ENCODE results near the gene SF3A1. TPM values are rescaled to one million over a fixed set of nuclear protein-coding genes. Genes with fewer than 3 reads are reported as not detected.

The SF3A1 gene
- total and polyA plus RNA-seq, 9 of the 15 experiments (the other 6 are each of a cell fraction or from before 2014, with no cell fraction given), result 6.7 to 228 (median 13.0) TPM

DNA sequence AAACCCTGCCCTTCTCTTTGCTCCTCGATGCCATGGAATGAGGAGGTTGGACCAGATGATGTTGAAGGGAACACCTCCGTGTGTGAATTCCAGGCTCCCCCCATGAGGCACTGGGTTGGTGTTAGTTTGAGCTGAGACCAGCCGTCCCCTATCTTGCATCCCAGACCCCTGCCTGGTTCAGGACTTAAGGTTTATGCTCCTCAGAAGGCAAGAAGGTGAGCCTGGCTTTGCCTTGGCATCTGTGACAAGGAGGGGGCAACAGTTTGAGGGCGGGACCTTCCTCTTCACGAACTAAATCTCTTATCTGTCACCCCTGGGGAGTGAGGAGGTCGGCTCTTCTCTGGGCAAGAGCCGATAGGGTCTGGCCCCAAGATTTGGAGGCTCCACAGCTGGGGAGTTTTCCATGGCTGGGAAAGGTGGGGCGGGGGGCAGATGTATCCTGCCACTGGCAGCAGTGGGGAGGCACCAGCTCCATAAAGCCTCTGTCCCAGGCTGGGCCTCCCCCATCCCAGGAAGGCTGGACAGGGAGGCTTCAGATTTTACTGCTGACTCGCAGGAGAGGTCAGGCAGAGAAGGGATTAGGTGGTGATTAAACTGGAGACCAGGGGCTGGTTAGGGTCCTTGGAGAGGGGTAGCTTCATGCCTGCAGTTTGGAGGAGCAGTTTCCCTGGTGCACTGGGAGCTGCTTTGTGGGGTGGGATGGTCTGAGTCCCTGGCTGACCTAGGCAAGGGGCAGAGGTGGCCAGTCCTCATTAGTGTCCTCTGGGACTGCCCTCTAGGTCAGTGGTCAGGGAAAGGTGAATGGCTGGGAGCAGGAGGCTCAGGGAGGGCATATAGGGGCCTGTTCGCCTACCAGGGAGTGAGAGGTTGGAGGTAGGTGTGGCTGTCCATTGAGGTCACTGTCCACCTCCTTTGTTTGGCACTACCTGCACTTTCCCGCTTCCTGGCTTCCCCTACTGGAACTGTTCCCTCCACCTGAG lies 41.3 kb upstream of the SF3A1 start:
- Histone ChIP-seq H3K4me1 (replicated peaks in 1 of 2; ENCODE audit: control insufficient read depth in 2 of 2, insufficient read depth in 2 of 2, low read length in 2 of 2) (peaks cover 9 to 30% of the 10 kb centered on the region in 2 experiments; a peak in 4 of 5 replicates), H3K27me3 (ENCODE audit: control insufficient read depth in 2 of 2, insufficient read depth in 2 of 2, low read length in 2 of 2) (no peaks in the 10 kb centered on the region), H2AFZ (ENCODE audit: low read depth, low read length) (no peak overlapping the region), H3K9me1 (ENCODE audit: control insufficient read depth, insufficient read depth, low read length) (no peaks in the 10 kb centered on the region), H3K27ac (ENCODE audit: extremely low read depth, low read depth, low read length) (no peak overlapping the region), H3K36me3 (ENCODE audit: control insufficient read depth, insufficient read depth, low read length) (no peaks in the 10 kb centered on the region), H3K9ac (ENCODE audit: insufficient read depth in 1 of 2, low read depth in 2 of 2, low read length in 2 of 2) (peak overlapping the region in 1 of 2 experiments; percentile 31; a peak in 1 of 4 replicates), H4K20me1 (replicated peaks; ENCODE audit: control insufficient read depth, insufficient read depth, low read length) (0 out of 2 replicates have a peak, but pooled peaks cover 7% of the 10 kb centered on the region), H3K79me2 (ENCODE audit: control insufficient read depth, insufficient read depth, low read length) (no peaks in the 10 kb centered on the region), H3K4me3 (no peak overlapping the region), H3K9me3 (replicated peaks; ENCODE audit: control insufficient read depth, insufficient read depth, low read depth, low read length) (no peaks in the 10 kb centered on the region), H3K4me2 (ENCODE audit: insufficient read depth, low read length) (no peak overlapping the region)
- WGBS (ENCODE audit: insufficient coverage, low coverage, missing lambda C conversion rate), result 14% methylated on average over 6 of the region's 11 CpGs
- in situ Hi-C loops (cut with MboI), result loop anchor here (10.0 to 25.0 kb wide), 2 partner anchors 286 to 357 kb away; no protein-coding TSS in a partner anchor
- POLR2A ChIA-PET, result interaction anchor here (0.6 to 1.4 kb wide), 6 partner anchors 8 to 92 kb away, joined by 3 to 8 read pairs (median 3); no protein-coding TSS in a partner anchor
- TF ChIP-seq, protein P1, sequence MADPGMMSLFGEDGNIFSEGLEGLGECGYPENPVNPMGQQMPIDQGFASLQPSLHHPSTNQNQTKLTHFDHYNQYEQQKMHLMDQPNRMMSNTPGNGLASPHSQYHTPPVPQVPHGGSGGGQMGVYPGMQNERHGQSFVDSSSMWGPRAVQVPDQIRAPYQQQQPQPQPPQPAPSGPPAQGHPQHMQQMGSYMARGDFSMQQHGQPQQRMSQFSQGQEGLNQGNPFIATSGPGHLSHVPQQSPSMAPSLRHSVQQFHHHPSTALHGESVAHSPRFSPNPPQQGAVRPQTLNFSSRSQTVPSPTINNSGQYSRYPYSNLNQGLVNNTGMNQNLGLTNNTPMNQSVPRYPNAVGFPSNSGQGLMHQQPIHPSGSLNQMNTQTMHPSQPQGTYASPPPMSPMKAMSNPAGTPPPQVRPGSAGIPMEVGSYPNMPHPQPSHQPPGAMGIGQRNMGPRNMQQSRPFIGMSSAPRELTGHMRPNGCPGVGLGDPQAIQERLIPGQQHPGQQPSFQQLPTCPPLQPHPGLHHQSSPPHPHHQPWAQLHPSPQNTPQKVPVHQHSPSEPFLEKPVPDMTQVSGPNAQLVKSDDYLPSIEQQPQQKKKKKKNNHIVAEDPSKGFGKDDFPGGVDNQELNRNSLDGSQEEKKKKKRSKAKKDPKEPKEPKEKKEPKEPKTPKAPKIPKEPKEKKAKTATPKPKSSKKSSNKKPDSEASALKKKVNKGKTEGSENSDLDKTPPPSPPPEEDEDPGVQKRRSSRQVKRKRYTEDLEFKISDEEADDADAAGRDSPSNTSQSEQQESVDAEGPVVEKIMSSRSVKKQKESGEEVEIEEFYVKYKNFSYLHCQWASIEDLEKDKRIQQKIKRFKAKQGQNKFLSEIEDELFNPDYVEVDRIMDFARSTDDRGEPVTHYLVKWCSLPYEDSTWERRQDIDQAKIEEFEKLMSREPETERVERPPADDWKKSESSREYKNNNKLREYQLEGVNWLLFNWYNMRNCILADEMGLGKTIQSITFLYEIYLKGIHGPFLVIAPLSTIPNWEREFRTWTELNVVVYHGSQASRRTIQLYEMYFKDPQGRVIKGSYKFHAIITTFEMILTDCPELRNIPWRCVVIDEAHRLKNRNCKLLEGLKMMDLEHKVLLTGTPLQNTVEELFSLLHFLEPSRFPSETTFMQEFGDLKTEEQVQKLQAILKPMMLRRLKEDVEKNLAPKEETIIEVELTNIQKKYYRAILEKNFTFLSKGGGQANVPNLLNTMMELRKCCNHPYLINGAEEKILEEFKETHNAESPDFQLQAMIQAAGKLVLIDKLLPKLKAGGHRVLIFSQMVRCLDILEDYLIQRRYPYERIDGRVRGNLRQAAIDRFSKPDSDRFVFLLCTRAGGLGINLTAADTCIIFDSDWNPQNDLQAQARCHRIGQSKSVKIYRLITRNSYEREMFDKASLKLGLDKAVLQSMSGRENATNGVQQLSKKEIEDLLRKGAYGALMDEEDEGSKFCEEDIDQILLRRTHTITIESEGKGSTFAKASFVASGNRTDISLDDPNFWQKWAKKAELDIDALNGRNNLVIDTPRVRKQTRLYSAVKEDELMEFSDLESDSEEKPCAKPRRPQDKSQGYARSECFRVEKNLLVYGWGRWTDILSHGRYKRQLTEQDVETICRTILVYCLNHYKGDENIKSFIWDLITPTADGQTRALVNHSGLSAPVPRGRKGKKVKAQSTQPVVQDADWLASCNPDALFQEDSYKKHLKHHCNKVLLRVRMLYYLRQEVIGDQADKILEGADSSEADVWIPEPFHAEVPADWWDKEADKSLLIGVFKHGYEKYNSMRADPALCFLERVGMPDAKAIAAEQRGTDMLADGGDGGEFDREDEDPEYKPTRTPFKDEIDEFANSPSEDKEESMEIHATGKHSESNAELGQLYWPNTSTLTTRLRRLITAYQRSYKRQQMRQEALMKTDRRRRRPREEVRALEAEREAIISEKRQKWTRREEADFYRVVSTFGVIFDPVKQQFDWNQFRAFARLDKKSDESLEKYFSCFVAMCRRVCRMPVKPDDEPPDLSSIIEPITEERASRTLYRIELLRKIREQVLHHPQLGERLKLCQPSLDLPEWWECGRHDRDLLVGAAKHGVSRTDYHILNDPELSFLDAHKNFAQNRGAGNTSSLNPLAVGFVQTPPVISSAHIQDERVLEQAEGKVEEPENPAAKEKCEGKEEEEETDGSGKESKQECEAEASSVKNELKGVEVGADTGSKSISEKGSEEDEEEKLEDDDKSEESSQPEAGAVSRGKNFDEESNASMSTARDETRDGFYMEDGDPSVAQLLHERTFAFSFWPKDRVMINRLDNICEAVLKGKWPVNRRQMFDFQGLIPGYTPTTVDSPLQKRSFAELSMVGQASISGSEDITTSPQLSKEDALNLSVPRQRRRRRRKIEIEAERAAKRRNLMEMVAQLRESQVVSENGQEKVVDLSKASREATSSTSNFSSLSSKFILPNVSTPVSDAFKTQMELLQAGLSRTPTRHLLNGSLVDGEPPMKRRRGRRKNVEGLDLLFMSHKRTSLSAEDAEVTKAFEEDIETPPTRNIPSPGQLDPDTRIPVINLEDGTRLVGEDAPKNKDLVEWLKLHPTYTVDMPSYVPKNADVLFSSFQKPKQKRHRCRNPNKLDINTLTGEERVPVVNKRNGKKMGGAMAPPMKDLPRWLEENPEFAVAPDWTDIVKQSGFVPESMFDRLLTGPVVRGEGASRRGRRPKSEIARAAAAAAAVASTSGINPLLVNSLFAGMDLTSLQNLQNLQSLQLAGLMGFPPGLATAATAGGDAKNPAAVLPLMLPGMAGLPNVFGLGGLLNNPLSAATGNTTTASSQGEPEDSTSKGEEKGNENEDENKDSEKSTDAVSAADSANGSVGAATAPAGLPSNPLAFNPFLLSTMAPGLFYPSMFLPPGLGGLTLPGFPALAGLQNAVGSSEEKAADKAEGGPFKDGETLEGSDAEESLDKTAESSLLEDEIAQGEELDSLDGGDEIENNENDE (IDR thresholded peaks at IDR 0.05; ENCODE audit: low read depth, low read length), result no peak
- TF ChIP-seq ESRRB (CRISPR knock-in tag; IDR thresholded peaks at IDR 0.05; ENCODE audit: borderline replicate concordance) (no peak), CHCHD3 (CRISPR knock-in tag; IDR thresholded peaks at IDR 0.05) (no peak), BRD9 (IDR thresholded peaks at IDR 0.05; ENCODE audit: low read depth, partially characterized antibody) (no peak), RBM39 (optimal IDR thresholded peaks at IDR 0.05; ENCODE audit: low read depth, low read length) (no peak), SOX6 (IDR thresholded peaks at IDR 0.05) (no peak), RBM34 (IDR thresholded peaks at IDR 0.05; ENCODE audit: borderline replicate concordance, insufficient read depth, low read length) (no peak), SP2 (IDR thresholded peaks at IDR 0.05; ENCODE audit: extremely low read depth, low read depth, low read length, poor library complexity, severe bottlenecking) (no peak)
- intact Hi-C loops (cut with micrococcal nuclease), result no loop called here
- DNase-seq (ENCODE audit: extremely low read depth in 1 of 4, low spot score in 3 of 4) (peak in 3 of 4 experiments; percentile 15 to 42 (median 41)), ATAC-seq (peak; percentile 22; the same call in 1 of the 3 replicates), FAIRE-seq (no peak)
- CTCF ChIA-PET (ENCODE audit: low intra/inter-chr PET ratio), result no interaction called here
- BruUV-seq (replicated peaks), result no TSS peak

Measured in K562 (cell line).